HUES6 (cell line): ENCODE data around the gene NPM1.
A peak's percentile ranks its signal among the peaks of the same experiment; 100 is the strongest.
"Not testable (repeated sequence)": the region's sequence is repeated elsewhere in the genome, so short reads cannot be mapped to it uniquely, and the experiment has no call there.

Experiments
- H3K27ac ChIP-seq: 2 replicates; pipeline ENCODE4 v1.7.0; 2013; ENCODE audit warnings: low read depth, mild to moderate bottlenecking, low read length, inconsistent platforms
- H3K27me3 ChIP-seq: 2 replicates; pipeline ENCODE4 v1.6.1; 2013; ENCODE audit warnings: low read length; ENCODE audit not compliant: control insufficient read depth, insufficient read depth
- H3K36me3 ChIP-seq: 2 replicates; pipeline ENCODE4 v1.6.1; 2013; ENCODE audit warnings: low read length; ENCODE audit not compliant: control insufficient read depth, insufficient read depth
- H3K4me1 ChIP-seq: 2 replicates; pipeline ENCODE4 v1.6.1; 2013; ENCODE audit warnings: low read length; ENCODE audit not compliant: control insufficient read depth, insufficient read depth
- H3K4me3 ChIP-seq: 2 replicates; pipeline ENCODE4 v1.5.1; 2013; ENCODE audit warnings: low read depth, low read length
- H3K9ac ChIP-seq: one replicate; pipeline ENCODE4 v1.6.1; 2013; ENCODE audit warnings: mild to moderate bottlenecking, low read length
- H3K9me3 ChIP-seq: 2 replicates; pipeline ENCODE4 v1.6.1; 2013; ENCODE audit warnings: low read depth, low read length; ENCODE audit not compliant: control insufficient read depth, insufficient read depth

The NPM1 gene

DNA sequence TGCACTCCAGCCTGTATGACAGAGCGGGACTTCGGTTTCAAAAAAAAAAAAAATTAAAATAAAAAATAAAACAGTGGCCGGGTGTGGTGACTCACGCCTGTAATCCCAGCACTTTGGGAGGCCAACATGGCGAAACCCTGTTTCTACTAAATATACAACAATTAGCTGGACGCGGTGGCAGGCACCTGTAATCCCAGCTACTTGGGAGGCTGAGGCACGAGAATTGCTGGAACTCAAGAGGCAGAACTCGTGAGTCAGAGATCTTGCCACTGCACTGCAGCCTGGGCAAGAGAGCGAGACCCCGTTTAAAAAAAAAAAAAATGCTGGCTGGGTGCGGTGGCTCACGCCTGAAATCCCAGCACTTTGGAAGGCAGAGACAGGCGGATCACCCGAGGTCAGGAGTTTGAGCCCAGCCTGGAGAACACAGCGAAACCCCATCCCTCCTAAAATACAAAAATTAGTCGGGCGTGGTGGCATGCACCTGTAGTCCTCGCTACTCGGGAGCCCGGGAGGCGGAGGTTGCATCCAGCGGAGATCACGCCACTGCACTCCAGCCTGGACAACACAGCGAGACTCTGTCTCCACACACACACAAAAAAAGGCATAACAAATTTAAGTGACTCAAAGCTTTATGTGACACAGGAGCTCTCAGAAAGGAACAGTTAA lies 1.5 kb upstream of the NPM1 start:
- no peaks in the 10 kb centered on the region for H3K27me3 ChIP-seq
- peak overlapping the region; percentile 89 for H3K4me3 ChIP-seq
- H3K4me1 ChIP-seq, result peaks cover 13% of the 10 kb centered on the region
- peaks cover 28% of the 10 kb centered on the region for H3K36me3 ChIP-seq
- H3K9ac ChIP-seq, result no peak overlapping the region
- no peaks in the 10 kb centered on the region for H3K9me3 ChIP-seq
- no peak overlapping the region for H3K27ac ChIP-seq

DNA sequence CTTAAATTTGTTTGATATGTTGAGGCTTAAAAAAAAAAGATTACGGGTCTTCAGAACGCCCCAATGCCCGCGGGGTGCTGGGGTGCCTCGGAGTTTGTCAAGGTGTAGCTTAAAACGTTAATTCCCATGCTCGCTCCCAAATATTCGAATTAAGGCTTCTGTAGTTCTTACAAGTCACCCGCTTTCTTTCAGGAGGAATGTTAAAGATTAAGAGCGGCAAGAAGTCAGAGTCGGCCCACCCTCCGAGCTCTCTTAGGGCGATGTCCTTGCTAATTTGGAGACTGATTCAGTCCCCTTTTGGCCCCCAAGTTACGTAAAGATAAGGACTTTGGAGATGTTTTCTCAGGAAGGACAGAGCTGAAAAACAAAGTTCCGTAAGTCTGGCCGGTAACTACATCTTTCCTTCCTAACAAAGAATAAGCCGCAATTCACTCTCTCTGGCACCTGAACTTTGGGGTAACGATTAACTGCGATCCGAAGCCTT lies 746 bp upstream of the NPM1 start:
- Histone ChIP-seq H3K27ac (peak overlapping the region; percentile 93), H3K9me3 (no peaks in the 10 kb centered on the region), H3K4me3 (peak overlapping the region; percentile 89), H3K36me3 (peaks cover 35% of the 10 kb centered on the region), H3K9ac (peak overlapping the region; percentile 94), H3K27me3 (no peaks in the 10 kb centered on the region), H3K4me1 (peaks cover 16% of the 10 kb centered on the region)

GRCh38 chr5:171387970-171388815 lies 544 bp downstream of the NPM1 start:
- Histone ChIP-seq H3K36me3 (peaks cover 48% of the 10 kb centered on the region), H3K27me3 (no peaks in the 10 kb centered on the region), H3K4me1 (peaks cover 16% of the 10 kb centered on the region), H3K27ac (peak overlapping the region; percentile 98), H3K9me3 (no peaks in the 10 kb centered on the region), H3K4me3 (peak overlapping the region; percentile 89), H3K9ac (peak overlapping the region; percentile 99)

DNA sequence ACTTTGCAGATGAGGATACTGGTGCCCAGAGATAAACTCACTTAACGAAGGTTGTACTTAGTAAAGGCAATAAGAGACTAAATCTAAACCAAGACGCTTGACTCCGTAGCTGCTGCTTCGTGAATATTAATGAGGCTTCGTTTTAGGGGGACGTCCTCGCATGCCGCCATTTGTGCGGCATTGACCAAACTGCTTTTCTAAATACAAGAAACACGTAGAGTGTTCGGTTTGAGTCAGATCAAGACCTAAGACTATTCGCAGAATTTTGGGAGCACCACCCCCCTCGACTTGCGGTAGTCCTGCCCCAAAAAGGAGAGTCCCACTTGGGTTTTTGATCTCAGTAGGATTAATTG lies 1.1 kb downstream of the NPM1 start:
- Histone ChIP-seq H3K9ac (peak overlapping the region; percentile 99), H3K4me3 (peak overlapping the region; percentile 89), H3K4me1 (peaks cover 16% of the 10 kb centered on the region), H3K27ac (peak overlapping the region; percentile 98), H3K27me3 (no peaks in the 10 kb centered on the region), H3K9me3 (no peaks in the 10 kb centered on the region), H3K36me3 (peaks cover 54% of the 10 kb centered on the region)

DNA sequence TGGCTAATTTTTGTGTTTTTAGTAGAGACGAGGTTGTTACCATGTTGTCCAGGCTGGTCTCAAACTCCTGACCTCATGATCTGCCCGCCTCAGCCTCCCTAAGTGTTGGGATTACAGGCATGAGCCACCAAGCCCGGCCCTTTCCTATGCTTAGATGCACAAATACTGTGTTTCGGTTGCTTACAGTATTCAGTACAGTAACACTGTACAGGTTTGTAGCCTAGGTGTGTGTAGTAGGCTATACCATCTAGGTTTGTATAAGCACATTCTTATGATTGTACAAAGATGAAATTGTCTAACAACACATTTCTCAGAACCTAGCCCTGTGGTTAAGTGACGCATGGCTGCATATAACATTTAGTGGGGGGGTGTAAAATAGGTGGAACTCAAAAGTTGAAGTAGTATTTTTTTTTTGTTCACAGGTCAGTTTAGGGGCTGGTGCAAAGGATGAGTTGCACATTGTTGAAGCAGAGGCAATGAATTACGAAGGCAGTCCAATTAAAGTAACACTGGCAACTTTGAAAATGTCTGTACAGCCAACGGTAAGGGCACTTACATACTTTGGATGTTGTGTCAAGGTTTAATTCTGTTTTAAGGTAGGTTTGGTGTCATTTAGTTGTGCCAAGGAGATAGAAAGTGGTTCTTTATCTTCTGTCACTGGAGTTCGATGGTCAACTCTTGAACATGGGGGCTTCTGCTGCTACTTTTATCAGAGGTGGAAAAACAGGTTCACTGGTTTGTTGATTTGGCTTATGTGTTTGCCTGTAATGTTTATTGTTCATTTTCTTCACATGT lies 3.4 kb downstream of the NPM1 start:
- Histone ChIP-seq H3K4me1 (peaks cover 16% of the 10 kb centered on the region), H3K9me3 (no peaks in the 10 kb centered on the region), H3K9ac (no peak overlapping the region), H3K36me3 (peaks cover 77% of the 10 kb centered on the region), H3K27me3 (no peaks in the 10 kb centered on the region), H3K4me3 (peak overlapping the region; percentile 89), H3K27ac (no peak overlapping the region)

- H3K27me3 ChIP-seq, result no peaks in the 10 kb centered on the region
- no peaks in the 10 kb centered on the region for H3K9me3 ChIP-seq
- peaks cover 17% of the 10 kb centered on the region for H3K4me1 ChIP-seq
- H3K4me3 ChIP-seq, result no peak overlapping the region; the same call in 1 of the 2 replicates
- H3K9ac ChIP-seq, result no peak overlapping the region
- H3K36me3 ChIP-seq, result peaks cover 87% of the 10 kb centered on the region
- no peak overlapping the region for H3K27ac ChIP-seq
These were observed 4.4 kb downstream of the NPM1 start for GRCh38 chr5:171391996-171392577.

DNA sequence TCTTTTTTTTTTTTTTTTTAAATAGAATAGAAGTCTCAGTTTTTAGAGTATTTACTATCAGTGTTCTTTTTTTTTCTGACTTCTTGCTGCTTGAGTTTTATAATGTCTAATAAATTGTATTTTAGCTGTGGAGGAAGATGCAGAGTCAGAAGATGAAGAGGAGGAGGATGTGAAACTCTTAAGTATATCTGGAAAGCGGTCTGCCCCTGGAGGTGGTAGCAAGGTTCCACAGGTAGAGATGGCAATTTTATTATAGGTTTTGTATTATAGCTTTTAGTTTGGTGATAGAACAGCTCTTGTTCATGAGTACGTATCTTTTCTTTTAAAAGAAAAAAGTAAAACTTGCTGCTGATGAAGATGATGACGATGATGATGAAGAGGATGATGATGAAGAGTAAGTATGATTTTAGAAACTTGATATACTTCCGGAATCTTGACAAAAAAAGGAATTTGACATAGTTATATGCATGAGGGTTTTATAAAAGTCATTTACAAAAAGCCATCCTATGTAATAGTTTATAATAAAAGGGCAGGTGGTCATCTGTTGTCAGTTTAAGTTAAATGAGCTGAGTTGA lies 5.0 kb downstream of the NPM1 start:
- H3K4me1 ChIP-seq, result peaks cover 20% of the 10 kb centered on the region
- no peaks in the 10 kb centered on the region for H3K9me3 ChIP-seq
- no peak overlapping the region for H3K4me3 ChIP-seq
- H3K27me3 ChIP-seq, result no peaks in the 10 kb centered on the region
- peaks cover 93% of the 10 kb centered on the region for H3K36me3 ChIP-seq
- no peak overlapping the region for H3K9ac ChIP-seq
- H3K27ac ChIP-seq, result no peak overlapping the region

- Histone ChIP-seq H3K9ac (no peak overlapping the region), H3K4me1 (peaks cover 18% of the 10 kb centered on the region), H3K36me3 (peaks cover 100% of the 10 kb centered on the region), H3K9me3 (no peaks in the 10 kb centered on the region), H3K27me3 (no peaks in the 10 kb centered on the region), H3K27ac (no peak overlapping the region), H3K4me3 (no peak overlapping the region)
These were observed 7.4 kb downstream of the NPM1 start for GRCh38 chr5:171395042-171395441.

GRCh38 chr5:171396583-171396982 lies 8.9 kb downstream of the NPM1 start:
- not testable (repeated sequence) for H3K27me3 ChIP-seq, H3K27ac ChIP-seq, H3K4me3 ChIP-seq, H3K9me3 ChIP-seq, H3K4me1 ChIP-seq, H3K9ac ChIP-seq
- peaks cover 100% of the 10 kb centered on the region for H3K36me3 ChIP-seq

DNA sequence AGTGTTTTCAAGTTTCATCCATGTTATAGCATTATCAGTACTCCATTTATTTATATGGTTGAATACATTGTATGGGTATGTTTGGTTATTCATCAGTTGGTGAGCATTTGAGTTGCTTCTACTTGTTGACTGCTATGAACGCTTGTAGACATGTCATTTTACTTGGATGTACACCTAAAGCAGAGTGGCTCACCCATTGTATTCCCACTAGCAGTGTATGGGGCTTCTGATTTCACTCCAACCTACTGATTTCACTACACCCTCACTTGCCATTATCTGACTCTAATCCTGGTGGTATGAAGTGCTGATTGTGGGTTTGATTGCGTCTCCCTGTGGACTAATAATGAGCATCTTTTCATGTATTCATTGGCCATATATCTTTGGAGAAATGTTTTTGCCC lies 9.5 kb downstream of the NPM1 start:
- H3K36me3 ChIP-seq, result peaks cover 99% of the 10 kb centered on the region
- no peak overlapping the region for H3K4me3 ChIP-seq
- 0 out of 2 replicates have a peak, but pooled peaks cover 3% of the 10 kb centered on the region for H3K4me1 ChIP-seq
- H3K9me3 ChIP-seq, result peaks cover 2% of the 10 kb centered on the region; the same call in 1 of the 2 replicates
- no peak overlapping the region for H3K9ac ChIP-seq
- no peak overlapping the region for H3K27ac ChIP-seq
- H3K27me3 ChIP-seq, result no peaks in the 10 kb centered on the region
